ENCODE results near the gene NPPA.

GRCh38 chr1:11838349-11839272 is 9.0 kb downstream of the NPPA start:
- peak; percentile 95 for TF ChIP-seq CTCF (conservative IDR thresholded peaks at IDR 0.05; ENCODE audit: low read depth, low read length)
- no peak for TF ChIP-seq EZH2 (IDR thresholded peaks at IDR 0.05; ENCODE audit: low read length, unreplicated experiment)
- TF ChIP-seq EZH2phosphoT487 (IDR thresholded peaks at IDR 0.05; ENCODE audit: borderline replicate concordance, low read length) = no peak
